GM21619 (cell line): Measurements from ENCODE around the gene ZNF470.

ENCODE experiments used
- ATAC-seq: cut with Tn5 transposase; IDR thresholded peaks from one replicate; pipeline ENCODE4 v1.9.1; 2021; ENCODE audit not compliant: unreplicated experiment

Gene ZNF470

GRCh38 chr19:56608274-56608964 lies 41.2 kb downstream of the ZNF470 start:
- ATAC-seq: no peak

- ATAC-seq: no peak
Measured at GRCh38 chr19:56611288-56611687, 44.0 kb downstream of the ZNF470 start.

GRCh38 chr19:56612737-56613136 lies 45.5 kb downstream of the ZNF470 start:
- no peak for ATAC-seq

GRCh38 chr19:56613639-56614038 lies 46.4 kb downstream of the ZNF470 start:
- ATAC-seq: no peak

GRCh38 chr19:56617531-56617930 lies 50.3 kb downstream of the ZNF470 start:
- no peak for ATAC-seq

GRCh38 chr19:56619121-56619520 lies 51.9 kb downstream of the ZNF470 start:
- no peak for ATAC-seq

- no peak for ATAC-seq
Measured at GRCh38 chr19:56622374-56622773, 55.1 kb downstream of the ZNF470 start.

GRCh38 chr19:56623006-56623405 lies 55.7 kb downstream of the ZNF470 start:
- ATAC-seq: no peak

GRCh38 chr19:56625708-56626107 lies 58.4 kb downstream of the ZNF470 start:
- ATAC-seq: no peak

GRCh38 chr19:56633021-56633420 lies 65.8 kb downstream of the ZNF470 start:
- ATAC-seq: no peak

GRCh38 chr19:56637976-56638555 lies 70.8 kb downstream of the ZNF470 start:
- no peak for ATAC-seq
